ENCODE data around the gene OR2T1. TPM values are rescaled to one million over a fixed set of nuclear protein-coding genes. Genes with fewer than 3 reads are reported as not detected.
"Not testable (repeated sequence)": the region's sequence is repeated elsewhere in the genome, so short reads cannot be mapped to it uniquely, and the experiment has no call there.

OR2T1 gene
- total RNA-seq: not detected in 2 replicates
- polyA plus RNA-seq (2012): not detected

GRCh38 chr1:248402748-248403147, at the start of gene OR2T1:
TSS of gene OR2T1 (plus strand) at chr1:248403048. CDS start at chr1:248406148, 3,100 bp downstream.
- no peak for DNase-seq (ENCODE audit: low read depth)

GRCh38 chr1:248359415-248359814, 43.4 kb upstream of the OR2T1 start:
- DNase-seq (ENCODE audit: low read depth): no peak

GRCh38 chr1:248361121-248361715, 41.6 kb upstream of the OR2T1 start, which contains the start of gene OR2T4:
TSS of gene OR2T4 (plus strand) at chr1:248361665. CDS start at chr1:248361665, 0 bp downstream.
- DNase-seq (ENCODE audit: low read depth): no peak

- DNase-seq (ENCODE audit: low read depth): no peak
These were observed 36.2 kb upstream of the OR2T1 start for GRCh38 chr1:248366609-248367008.

- DNase-seq (ENCODE audit: low read depth): no peak
These were observed 30.5 kb upstream of the OR2T1 start for GRCh38 chr1:248372394-248372793.

- no peak for DNase-seq (ENCODE audit: low read depth)
These were observed 29.1 kb upstream of the OR2T1 start for GRCh38 chr1:248373761-248374160.

- no peak for DNase-seq (ENCODE audit: low read depth)
These were observed 27.4 kb upstream of the OR2T1 start, which contains the start of gene OR2T6 for GRCh38 chr1:248375446-248375845. TSS of gene OR2T6 (plus strand) at chr1:248375746. CDS start at chr1:248387609, 11,863 bp downstream.

- no peak for DNase-seq (ENCODE audit: low read depth)
These were observed 25.9 kb upstream of the OR2T1 start for GRCh38 chr1:248376916-248377315.

GRCh38 chr1:248380854-248381253, 22.0 kb upstream of the OR2T1 start:
- no peak for DNase-seq (ENCODE audit: low read depth)

GRCh38 chr1:248388426-248388825, 14.4 kb upstream of the OR2T1 start:
- DNase-seq (ENCODE audit: low read depth): no peak

GRCh38 chr1:248393050-248393449, 9.8 kb upstream of the OR2T1 start:
- DNase-seq (ENCODE audit: low read depth): no peak

- DNase-seq (ENCODE audit: low read depth): no peak
These were observed 1.2 kb downstream of the OR2T1 start for GRCh38 chr1:248404024-248404423.

- no peak for DNase-seq (ENCODE audit: low read depth)
These were observed 4.2 kb downstream of the OR2T1 start for GRCh38 chr1:248406721-248407692.

GRCh38 chr1:248416226-248416625, 13.4 kb downstream of the OR2T1 start:
- DNase-seq (ENCODE audit: low read depth): no peak

GRCh38 chr1:248417854-248418253, 15.0 kb downstream of the OR2T1 start:
- no peak for DNase-seq (ENCODE audit: low read depth)

GRCh38 chr1:248421384-248421783, 18.5 kb downstream of the OR2T1 start:
- DNase-seq (ENCODE audit: low read depth): peak; percentile 2

GRCh38 chr1:248427526-248428191, 24.8 kb downstream of the OR2T1 start:
- not testable (repeated sequence) for DNase-seq (ENCODE audit: low read depth)

- not testable (repeated sequence) for DNase-seq (ENCODE audit: low read depth)
These were observed 25.3 kb downstream of the OR2T1 start for GRCh38 chr1:248428192-248428533.

GRCh38 chr1:248431683-248432082, 28.8 kb downstream of the OR2T1 start:
- DNase-seq (ENCODE audit: low read depth): not testable (repeated sequence)

GRCh38 chr1:248432201-248432600, 29.4 kb downstream of the OR2T1 start:
- DNase-seq (ENCODE audit: low read depth): not testable (repeated sequence)

GRCh38 chr1:248433811-248434415, 31.1 kb downstream of the OR2T1 start:
- DNase-seq (ENCODE audit: low read depth): not testable (repeated sequence)
